ENCODE data around the gene PASK.

GRCh38 chr2:241135737-241136136 lies 13.5 kb downstream of the PASK start:
- TF ChIP-seq CTCF (IDR thresholded peaks at IDR 0.05 in 2 of 3, conservative IDR thresholded peaks at IDR 0.05 in 1 of 3; ENCODE audit: borderline replicate concordance in 1 of 3, insufficient read depth in 1 of 3, low read depth in 2 of 3, low read length in 2 of 3) (no peak), SP1 (IDR thresholded peaks at IDR 0.05; ENCODE audit: low read depth) (no peak)

Data from HCT116 (cell line).